MM.1S (cell line): ENCODE data around the gene METTL17.

Source experiments
- CTCF ChIP-seq: fragments of 300-600 bp; sonication (generic); IDR thresholded peaks from 2 replicates; pipeline ENCODE4 v1.5.1; 2016; ENCODE audit warnings: antibody characterized with exemption, low read length, mixed read lengths
- EZH2 ChIP-seq: fragments of 300-600 bp; sonication (generic); optimal IDR thresholded peaks from 2 replicates; pipeline ENCODE3; 2017; ENCODE audit warnings: low read depth, mild to moderate bottlenecking, antibody characterized with exemption, low read length, mixed read lengths
- EZH2phosphoT487 ChIP-seq: fragments of 300-600 bp; sonication (generic); IDR thresholded peaks from 2 replicates; pipeline ENCODE4 v1.6.1; 2018; ENCODE audit warnings: antibody characterized with exemption, low read length

GRCh38 chr14:20978687-20979086 is 11.1 kb upstream of the METTL17 start:
- TF ChIP-seq CTCF (no peak), EZH2 (no peak), EZH2phosphoT487 (no peak)
